Measurements from ENCODE around the gene ZNF566. TPM values are rescaled to one million over a fixed set of nuclear protein-coding genes. Genes with fewer than 3 reads are reported as not detected.

Gene ZNF566
- total RNA-seq, 1 donor from 2014 or later: 12.0 TPM

- Histone ChIP-seq H3K27ac (no peak overlapping the region), H3K27me3 (no peaks in the 10 kb centered on the region), H3K36me3 (peaks cover 9% of the 10 kb centered on the region), H3K9me3 (peaks cover 30% of the 10 kb centered on the region), H3K4me3 (no peak overlapping the region), H3K4me1 (peaks cover 6% of the 10 kb centered on the region)
- no peak for ATAC-seq
- TF ChIP-seq CTCF (IDR thresholded peaks at IDR 0.05): no peak
- intact Hi-C loops (cut with DNase I): no loop called here
- DNase-seq: no peak
These were observed 37.2 kb upstream of the ZNF566 start for GRCh38 chr19:36526581-36526980.

DNA sequence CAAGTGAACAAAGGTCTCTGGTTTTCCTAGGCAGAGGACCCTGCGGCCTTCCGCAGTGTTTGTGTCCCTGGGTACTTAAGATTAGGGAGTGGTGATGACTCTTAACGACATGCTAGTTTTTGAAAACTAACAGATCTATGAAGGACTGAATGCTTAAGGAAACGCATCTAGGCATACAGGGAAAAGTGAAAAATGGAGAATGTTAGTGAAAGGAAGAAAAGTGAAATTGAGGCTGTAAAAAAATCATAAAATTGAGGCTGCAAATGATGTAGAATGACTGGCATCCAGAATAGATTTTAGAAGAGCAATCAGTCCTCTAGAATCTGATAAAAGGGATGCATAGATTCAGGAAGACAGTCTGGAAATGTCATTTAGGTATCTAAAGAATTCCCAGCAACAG lies 35.3 kb upstream of the ZNF566 start:
- TF ChIP-seq CTCF (IDR thresholded peaks at IDR 0.05): no peak
- Histone ChIP-seq H3K27ac (no peak overlapping the region), H3K9me3 (peaks cover 44% of the 10 kb centered on the region), H3K4me3 (no peak overlapping the region), H3K27me3 (no peaks in the 10 kb centered on the region), H3K36me3 (peaks cover 9% of the 10 kb centered on the region), H3K4me1 (peaks cover 6% of the 10 kb centered on the region)
- intact Hi-C loops (cut with DNase I): no loop called here
- no peak for ATAC-seq
- DNase-seq: no peak

- H3K9me3 ChIP-seq: peaks cover 98% of the 10 kb centered on the region
- intact Hi-C loops (cut with DNase I): no loop called here
- H3K36me3 ChIP-seq: peaks cover 39% of the 10 kb centered on the region
These were observed 24.8 kb upstream of the ZNF566 start for GRCh38 chr19:36514012-36514612.

DNA sequence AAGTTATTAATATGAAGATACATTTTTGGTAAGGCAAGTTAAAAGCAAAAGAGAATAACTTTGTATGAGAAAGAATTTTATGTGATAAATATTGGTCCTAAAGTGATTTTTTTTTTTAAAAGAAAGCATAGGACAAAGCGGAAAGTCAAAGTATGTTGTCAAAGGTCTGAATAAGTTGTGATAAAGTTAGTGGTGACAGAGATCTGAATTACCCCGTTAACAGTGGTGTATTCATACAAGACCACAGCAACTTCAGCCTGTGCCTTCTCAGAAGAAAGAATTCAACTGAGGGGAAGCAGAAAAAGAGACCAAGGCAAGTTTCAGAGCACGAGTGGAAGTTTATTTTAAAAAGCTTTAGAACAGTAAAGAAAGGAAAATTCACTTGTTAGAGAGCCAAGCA lies 19.0 kb upstream of the ZNF566 start:
- DNase-seq (no peak), ATAC-seq (no peak)
- no peak for TF ChIP-seq CTCF (IDR thresholded peaks at IDR 0.05)
- Histone ChIP-seq H3K4me1 (no peaks in the 10 kb centered on the region), H3K9me3 (peaks cover 82% of the 10 kb centered on the region), H3K27me3 (no peaks in the 10 kb centered on the region), H3K4me3 (no peak overlapping the region), H3K36me3 (no peaks in the 10 kb centered on the region), H3K27ac (no peak overlapping the region)
- intact Hi-C loops (cut with DNase I): no loop called here

More at GRCh38 chr19:36514012-36514612, 24.8 kb upstream of the ZNF566 start:
- no peak overlapping the region for H3K4me3 ChIP-seq
- no peaks in the 10 kb centered on the region for H3K27me3 ChIP-seq
- no peak for ATAC-seq
- no peak for TF ChIP-seq CTCF (IDR thresholded peaks at IDR 0.05)
- no peaks in the 10 kb centered on the region for H3K4me1 ChIP-seq
- no peak overlapping the region for H3K27ac ChIP-seq
- DNase-seq: no peak

DNA sequence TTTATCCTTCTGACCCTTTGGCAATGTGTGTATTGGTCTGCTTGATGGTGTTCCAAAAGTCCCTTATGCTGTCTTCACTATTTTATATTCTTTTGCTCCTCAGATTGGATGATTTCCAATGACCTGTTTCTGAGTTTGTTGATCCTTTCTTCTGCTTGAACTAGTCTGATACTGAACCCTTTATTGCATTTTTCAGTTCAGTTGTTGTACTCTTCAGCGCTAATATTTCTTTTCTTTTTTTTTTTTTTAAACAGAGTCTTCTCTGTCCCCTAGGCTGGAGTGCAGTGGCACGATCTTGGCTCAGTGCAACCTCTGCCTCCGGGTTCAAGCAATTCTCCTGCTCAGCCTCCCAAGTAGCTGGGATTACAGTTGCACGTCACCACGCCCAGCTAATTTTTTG lies 12.6 kb upstream of the ZNF566 start:
- DNase-seq (no peak), ATAC-seq (no peak)
- intact Hi-C loops (cut with DNase I): no loop called here
- Histone ChIP-seq H3K4me3 (no peak overlapping the region), H3K36me3 (no peaks in the 10 kb centered on the region), H3K27ac (no peak overlapping the region), H3K9me3 (peaks cover 53% of the 10 kb centered on the region), H3K27me3 (no peaks in the 10 kb centered on the region), H3K4me1 (no peaks in the 10 kb centered on the region)
- no peak for TF ChIP-seq CTCF (IDR thresholded peaks at IDR 0.05)

GRCh38 chr19:36497001-36497400 lies 7.6 kb upstream of the ZNF566 start:
- H3K4me1 ChIP-seq: no peaks in the 10 kb centered on the region
- intact Hi-C loops (cut with DNase I): no loop called here
- H3K27me3 ChIP-seq: no peaks in the 10 kb centered on the region
- H3K27ac ChIP-seq: no peak overlapping the region
- H3K36me3 ChIP-seq: no peaks in the 10 kb centered on the region
- H3K9me3 ChIP-seq: peaks cover 21% of the 10 kb centered on the region
- H3K4me3 ChIP-seq: no peak overlapping the region
- no peak for ATAC-seq
- TF ChIP-seq CTCF (IDR thresholded peaks at IDR 0.05): no peak
- no peak for DNase-seq

All from upper lobe of right lung (tissue), 1 donor.